ENCODE data around the gene AK9. TPM values are rescaled to one million over a fixed set of nuclear protein-coding genes. Genes with fewer than 3 reads are reported as not detected.

AK9 gene
- total and polyA plus RNA-seq, 2 of the 8 experiments (the other 6 are each of a cell fraction or from before 2014, with no cell fraction given) = 1.8 to 2.2 TPM

DNA sequence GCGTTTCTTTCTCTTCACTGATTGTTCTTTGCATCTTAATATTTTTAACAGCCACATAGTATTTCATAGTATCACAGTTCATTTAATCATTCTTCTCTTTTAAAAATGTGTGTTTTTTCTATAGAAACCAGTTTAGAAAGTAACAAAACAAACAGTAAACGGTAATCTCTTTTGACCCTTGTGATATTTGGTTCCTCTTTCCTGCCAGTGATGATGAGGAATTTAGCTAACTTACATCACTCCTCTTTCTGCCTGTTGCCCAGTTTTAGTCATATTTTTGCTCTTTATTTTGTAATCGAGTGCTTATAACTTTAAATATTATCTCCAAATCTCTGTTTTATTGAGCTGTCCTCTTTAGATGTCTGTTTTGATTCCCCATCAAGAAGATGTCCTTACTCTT, 169.9 kb downstream of the AK9 start (continued):
- TF ChIP-seq, protein P1, sequence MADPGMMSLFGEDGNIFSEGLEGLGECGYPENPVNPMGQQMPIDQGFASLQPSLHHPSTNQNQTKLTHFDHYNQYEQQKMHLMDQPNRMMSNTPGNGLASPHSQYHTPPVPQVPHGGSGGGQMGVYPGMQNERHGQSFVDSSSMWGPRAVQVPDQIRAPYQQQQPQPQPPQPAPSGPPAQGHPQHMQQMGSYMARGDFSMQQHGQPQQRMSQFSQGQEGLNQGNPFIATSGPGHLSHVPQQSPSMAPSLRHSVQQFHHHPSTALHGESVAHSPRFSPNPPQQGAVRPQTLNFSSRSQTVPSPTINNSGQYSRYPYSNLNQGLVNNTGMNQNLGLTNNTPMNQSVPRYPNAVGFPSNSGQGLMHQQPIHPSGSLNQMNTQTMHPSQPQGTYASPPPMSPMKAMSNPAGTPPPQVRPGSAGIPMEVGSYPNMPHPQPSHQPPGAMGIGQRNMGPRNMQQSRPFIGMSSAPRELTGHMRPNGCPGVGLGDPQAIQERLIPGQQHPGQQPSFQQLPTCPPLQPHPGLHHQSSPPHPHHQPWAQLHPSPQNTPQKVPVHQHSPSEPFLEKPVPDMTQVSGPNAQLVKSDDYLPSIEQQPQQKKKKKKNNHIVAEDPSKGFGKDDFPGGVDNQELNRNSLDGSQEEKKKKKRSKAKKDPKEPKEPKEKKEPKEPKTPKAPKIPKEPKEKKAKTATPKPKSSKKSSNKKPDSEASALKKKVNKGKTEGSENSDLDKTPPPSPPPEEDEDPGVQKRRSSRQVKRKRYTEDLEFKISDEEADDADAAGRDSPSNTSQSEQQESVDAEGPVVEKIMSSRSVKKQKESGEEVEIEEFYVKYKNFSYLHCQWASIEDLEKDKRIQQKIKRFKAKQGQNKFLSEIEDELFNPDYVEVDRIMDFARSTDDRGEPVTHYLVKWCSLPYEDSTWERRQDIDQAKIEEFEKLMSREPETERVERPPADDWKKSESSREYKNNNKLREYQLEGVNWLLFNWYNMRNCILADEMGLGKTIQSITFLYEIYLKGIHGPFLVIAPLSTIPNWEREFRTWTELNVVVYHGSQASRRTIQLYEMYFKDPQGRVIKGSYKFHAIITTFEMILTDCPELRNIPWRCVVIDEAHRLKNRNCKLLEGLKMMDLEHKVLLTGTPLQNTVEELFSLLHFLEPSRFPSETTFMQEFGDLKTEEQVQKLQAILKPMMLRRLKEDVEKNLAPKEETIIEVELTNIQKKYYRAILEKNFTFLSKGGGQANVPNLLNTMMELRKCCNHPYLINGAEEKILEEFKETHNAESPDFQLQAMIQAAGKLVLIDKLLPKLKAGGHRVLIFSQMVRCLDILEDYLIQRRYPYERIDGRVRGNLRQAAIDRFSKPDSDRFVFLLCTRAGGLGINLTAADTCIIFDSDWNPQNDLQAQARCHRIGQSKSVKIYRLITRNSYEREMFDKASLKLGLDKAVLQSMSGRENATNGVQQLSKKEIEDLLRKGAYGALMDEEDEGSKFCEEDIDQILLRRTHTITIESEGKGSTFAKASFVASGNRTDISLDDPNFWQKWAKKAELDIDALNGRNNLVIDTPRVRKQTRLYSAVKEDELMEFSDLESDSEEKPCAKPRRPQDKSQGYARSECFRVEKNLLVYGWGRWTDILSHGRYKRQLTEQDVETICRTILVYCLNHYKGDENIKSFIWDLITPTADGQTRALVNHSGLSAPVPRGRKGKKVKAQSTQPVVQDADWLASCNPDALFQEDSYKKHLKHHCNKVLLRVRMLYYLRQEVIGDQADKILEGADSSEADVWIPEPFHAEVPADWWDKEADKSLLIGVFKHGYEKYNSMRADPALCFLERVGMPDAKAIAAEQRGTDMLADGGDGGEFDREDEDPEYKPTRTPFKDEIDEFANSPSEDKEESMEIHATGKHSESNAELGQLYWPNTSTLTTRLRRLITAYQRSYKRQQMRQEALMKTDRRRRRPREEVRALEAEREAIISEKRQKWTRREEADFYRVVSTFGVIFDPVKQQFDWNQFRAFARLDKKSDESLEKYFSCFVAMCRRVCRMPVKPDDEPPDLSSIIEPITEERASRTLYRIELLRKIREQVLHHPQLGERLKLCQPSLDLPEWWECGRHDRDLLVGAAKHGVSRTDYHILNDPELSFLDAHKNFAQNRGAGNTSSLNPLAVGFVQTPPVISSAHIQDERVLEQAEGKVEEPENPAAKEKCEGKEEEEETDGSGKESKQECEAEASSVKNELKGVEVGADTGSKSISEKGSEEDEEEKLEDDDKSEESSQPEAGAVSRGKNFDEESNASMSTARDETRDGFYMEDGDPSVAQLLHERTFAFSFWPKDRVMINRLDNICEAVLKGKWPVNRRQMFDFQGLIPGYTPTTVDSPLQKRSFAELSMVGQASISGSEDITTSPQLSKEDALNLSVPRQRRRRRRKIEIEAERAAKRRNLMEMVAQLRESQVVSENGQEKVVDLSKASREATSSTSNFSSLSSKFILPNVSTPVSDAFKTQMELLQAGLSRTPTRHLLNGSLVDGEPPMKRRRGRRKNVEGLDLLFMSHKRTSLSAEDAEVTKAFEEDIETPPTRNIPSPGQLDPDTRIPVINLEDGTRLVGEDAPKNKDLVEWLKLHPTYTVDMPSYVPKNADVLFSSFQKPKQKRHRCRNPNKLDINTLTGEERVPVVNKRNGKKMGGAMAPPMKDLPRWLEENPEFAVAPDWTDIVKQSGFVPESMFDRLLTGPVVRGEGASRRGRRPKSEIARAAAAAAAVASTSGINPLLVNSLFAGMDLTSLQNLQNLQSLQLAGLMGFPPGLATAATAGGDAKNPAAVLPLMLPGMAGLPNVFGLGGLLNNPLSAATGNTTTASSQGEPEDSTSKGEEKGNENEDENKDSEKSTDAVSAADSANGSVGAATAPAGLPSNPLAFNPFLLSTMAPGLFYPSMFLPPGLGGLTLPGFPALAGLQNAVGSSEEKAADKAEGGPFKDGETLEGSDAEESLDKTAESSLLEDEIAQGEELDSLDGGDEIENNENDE (IDR thresholded peaks at IDR 0.05; ENCODE audit: insufficient replicate concordance, low read length) = no peak
- TF ChIP-seq ASH2L (IDR thresholded peaks at IDR 0.05; ENCODE audit: low read length) (no peak), GTF2F1 (IDR thresholded peaks at IDR 0.05; ENCODE audit: borderline replicate concordance, low read depth, low read length) (no peak), HDAC2 (IDR thresholded peaks at IDR 0.05; ENCODE audit: borderline replicate concordance in 1 of 2, low read depth in 2 of 2, low read length in 2 of 2) (no peak), RXRA (IDR thresholded peaks at IDR 0.05; ENCODE audit: insufficient read depth, low read depth, low read length) (no peak), HDAC6 (IDR thresholded peaks at IDR 0.05; ENCODE audit: low read depth, low read length) (no peak), NRF1 (IDR thresholded peaks at IDR 0.05; ENCODE audit: low read depth, low read length) (no peak), SAP30 (IDR thresholded peaks at IDR 0.05; ENCODE audit: insufficient read depth, insufficient replicate concordance, low read length) (no peak), TCF12 (IDR thresholded peaks at IDR 0.05; ENCODE audit: low read depth, low read length) (no peak)
- TF ChIP-seq, protein P2, sequence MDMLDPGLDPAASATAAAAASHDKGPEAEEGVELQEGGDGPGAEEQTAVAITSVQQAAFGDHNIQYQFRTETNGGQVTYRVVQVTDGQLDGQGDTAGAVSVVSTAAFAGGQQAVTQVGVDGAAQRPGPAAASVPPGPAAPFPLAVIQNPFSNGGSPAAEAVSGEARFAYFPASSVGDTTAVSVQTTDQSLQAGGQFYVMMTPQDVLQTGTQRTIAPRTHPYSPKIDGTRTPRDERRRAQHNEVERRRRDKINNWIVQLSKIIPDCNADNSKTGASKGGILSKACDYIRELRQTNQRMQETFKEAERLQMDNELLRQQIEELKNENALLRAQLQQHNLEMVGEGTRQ (IDR thresholded peaks at IDR 0.05; ENCODE audit: low read length) = no peak
